Measurements from ENCODE around the gene PTH2R. TPM values are rescaled to one million over a fixed set of nuclear protein-coding genes. Genes with fewer than 3 reads are reported as not detected.
"Not testable (repeated sequence)": the region's sequence is repeated elsewhere in the genome, so short reads cannot be mapped to it uniquely, and the experiment has no call there.

Gene PTH2R
- total RNA-seq, 4 donors from 2014 or later, result not detected

GRCh38 chr2:208531361-208531760, 124.8 kb downstream of the PTH2R start:
- Histone ChIP-seq H3K36me3 (no peaks in the 10 kb centered on the region), H3K9me3 (peaks cover 0 to 3% (median 0%) of the 10 kb centered on the region in 3 donors), H3K4me1 (no peaks in the 10 kb centered on the region), H3K4me3 (no peak overlapping the region), H3K27ac (no peak overlapping the region), H3K27me3 (no peaks in the 10 kb centered on the region)
- TF ChIP-seq, protein P1, sequence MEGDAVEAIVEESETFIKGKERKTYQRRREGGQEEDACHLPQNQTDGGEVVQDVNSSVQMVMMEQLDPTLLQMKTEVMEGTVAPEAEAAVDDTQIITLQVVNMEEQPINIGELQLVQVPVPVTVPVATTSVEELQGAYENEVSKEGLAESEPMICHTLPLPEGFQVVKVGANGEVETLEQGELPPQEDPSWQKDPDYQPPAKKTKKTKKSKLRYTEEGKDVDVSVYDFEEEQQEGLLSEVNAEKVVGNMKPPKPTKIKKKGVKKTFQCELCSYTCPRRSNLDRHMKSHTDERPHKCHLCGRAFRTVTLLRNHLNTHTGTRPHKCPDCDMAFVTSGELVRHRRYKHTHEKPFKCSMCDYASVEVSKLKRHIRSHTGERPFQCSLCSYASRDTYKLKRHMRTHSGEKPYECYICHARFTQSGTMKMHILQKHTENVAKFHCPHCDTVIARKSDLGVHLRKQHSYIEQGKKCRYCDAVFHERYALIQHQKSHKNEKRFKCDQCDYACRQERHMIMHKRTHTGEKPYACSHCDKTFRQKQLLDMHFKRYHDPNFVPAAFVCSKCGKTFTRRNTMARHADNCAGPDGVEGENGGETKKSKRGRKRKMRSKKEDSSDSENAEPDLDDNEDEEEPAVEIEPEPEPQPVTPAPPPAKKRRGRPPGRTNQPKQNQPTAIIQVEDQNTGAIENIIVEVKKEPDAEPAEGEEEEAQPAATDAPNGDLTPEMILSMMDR (IDR thresholded peaks at IDR 0.05), result no peak
- TF ChIP-seq POLR2A (IDR thresholded peaks at IDR 0.05), result no peak
- intact Hi-C loops (cut with DNase I), result no loop called here
- no peak for DNase-seq
- WGBS, 2 donors, result 78 to 85% methylated on average over 3 of the region's 3 CpGs

DNA sequence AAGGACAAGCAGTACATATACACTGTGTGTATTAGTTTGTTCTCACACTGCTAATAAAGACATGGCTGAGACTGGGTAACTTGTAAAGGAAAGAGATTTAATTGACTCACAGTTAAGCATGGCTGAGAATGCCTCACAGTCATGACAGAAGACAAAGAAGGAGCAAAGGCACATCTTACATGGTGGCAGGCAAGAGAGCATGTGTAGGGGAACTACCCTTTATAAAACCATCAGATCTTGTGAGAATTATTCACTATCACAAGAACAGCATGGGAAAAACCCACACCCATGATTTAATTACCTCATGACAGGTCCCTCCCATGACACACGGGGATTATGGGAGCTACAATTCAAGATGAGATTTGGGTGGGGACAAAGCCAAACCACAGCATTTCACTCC, 129.0 kb downstream of the PTH2R start:
- H3K36me3 ChIP-seq; H3K4me1 ChIP-seq; H3K27ac ChIP-seq; H3K4me3 ChIP-seq; H3K27me3 ChIP-seq; H3K9me3 ChIP-seq; intact Hi-C loops (cut with DNase I); DNase-seq: not testable (repeated sequence)
- WGBS, 2 donors, result 60 to 65% methylated on average over 1 of the region's 1 CpG

- no peak for DNase-seq
- WGBS, 2 donors, result 50 to 80% methylated on average over 3 of the region's 3 CpGs
- no peak overlapping the region for H3K27ac ChIP-seq
- H3K9me3 ChIP-seq, result peaks cover 0 to 3% (median 0%) of the 10 kb centered on the region in 3 donors
- TF ChIP-seq, protein P1 (IDR thresholded peaks at IDR 0.05), result no peak
- no peak for TF ChIP-seq POLR2A (IDR thresholded peaks at IDR 0.05)
- no peak overlapping the region for H3K4me3 ChIP-seq
- no peaks in the 10 kb centered on the region for H3K4me1 ChIP-seq
- H3K36me3 ChIP-seq, result no peaks in the 10 kb centered on the region
- no peaks in the 10 kb centered on the region for H3K27me3 ChIP-seq
- intact Hi-C loops (cut with DNase I), result no loop called here
Measured at GRCh38 chr2:208541461-208541988, 134.9 kb downstream of the PTH2R start.

GRCh38 chr2:208541989-208542464, 135.4 kb downstream of the PTH2R start:
- WGBS, 2 donors, result 40 to 42% methylated on average over 3 of the region's 3 CpGs
- H3K4me3 ChIP-seq, result no peak overlapping the region
- DNase-seq, result no peak
- no peaks in the 10 kb centered on the region for H3K9me3 ChIP-seq
- no peaks in the 10 kb centered on the region for H3K36me3 ChIP-seq
- no peak for TF ChIP-seq POLR2A (IDR thresholded peaks at IDR 0.05)
- TF ChIP-seq, protein P1 (IDR thresholded peaks at IDR 0.05), result no peak
- no peaks in the 10 kb centered on the region for H3K4me1 ChIP-seq
- no peaks in the 10 kb centered on the region for H3K27me3 ChIP-seq
- no peak overlapping the region for H3K27ac ChIP-seq
- intact Hi-C loops (cut with DNase I), result no loop called here

DNA sequence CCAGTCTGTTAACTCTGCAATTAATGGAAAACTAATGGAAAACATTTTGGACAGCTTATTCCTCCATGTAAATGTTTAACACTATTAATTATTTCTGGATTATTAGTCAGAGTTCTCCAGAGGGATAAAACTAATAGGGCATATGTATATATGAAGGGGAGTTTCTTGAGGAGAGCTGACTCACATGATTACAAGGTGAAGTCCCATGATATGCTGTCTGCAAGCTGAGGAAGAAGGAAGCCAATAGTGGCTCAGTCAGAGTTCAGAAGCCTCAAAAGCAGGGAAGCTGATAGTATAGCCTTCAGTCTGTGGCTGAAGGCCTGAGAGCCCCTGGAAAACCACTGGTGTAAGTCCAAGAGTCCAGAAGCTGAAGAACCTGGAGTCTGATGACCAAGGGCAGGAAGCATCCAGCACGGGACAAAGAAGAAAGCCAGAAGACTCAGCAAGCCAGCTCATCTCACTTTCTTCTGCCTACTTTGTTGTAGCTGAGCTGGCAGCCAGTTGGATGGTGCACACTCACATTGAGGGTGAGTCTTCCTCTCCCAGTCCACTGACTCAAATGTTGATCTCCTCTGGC, 136.0 kb downstream of the PTH2R start:
- TF ChIP-seq, protein P1 (IDR thresholded peaks at IDR 0.05), result no peak
- TF ChIP-seq POLR2A (IDR thresholded peaks at IDR 0.05), result no peak
- Histone ChIP-seq H3K27me3 (no peaks in the 10 kb centered on the region), H3K36me3 (no peaks in the 10 kb centered on the region), H3K27ac (no peak overlapping the region), H3K9me3 (no peaks in the 10 kb centered on the region), H3K4me3 (no peak overlapping the region), H3K4me1 (no peaks in the 10 kb centered on the region)
- WGBS, 2 donors, result 50 to 71% methylated on average over 1 of the region's 1 CpG
- intact Hi-C loops (cut with DNase I), result no loop called here
- no peak for DNase-seq

Other genes starting within 250 kb of the PTH2R start
- not detected for gene CRYGA, start 243.2 kb upstream of the PTH2R start, total RNA-seq
- gene C2orf80, start 216.8 kb upstream of the PTH2R start, total RNA-seq, result not detected
- gene IDH1, start 151.7 kb upstream of the PTH2R start, total RNA-seq, result 100 to 1,000 TPM; 108 to 223 (median 142) TPM
- gene PIKFYVE, start 140.5 kb upstream of the PTH2R start, total RNA-seq, result 10 to 100 TPM; 10.5 to 25.7 (median 12.5) TPM